Measurements from ENCODE around the gene NFYC.

NFYC gene

DNA sequence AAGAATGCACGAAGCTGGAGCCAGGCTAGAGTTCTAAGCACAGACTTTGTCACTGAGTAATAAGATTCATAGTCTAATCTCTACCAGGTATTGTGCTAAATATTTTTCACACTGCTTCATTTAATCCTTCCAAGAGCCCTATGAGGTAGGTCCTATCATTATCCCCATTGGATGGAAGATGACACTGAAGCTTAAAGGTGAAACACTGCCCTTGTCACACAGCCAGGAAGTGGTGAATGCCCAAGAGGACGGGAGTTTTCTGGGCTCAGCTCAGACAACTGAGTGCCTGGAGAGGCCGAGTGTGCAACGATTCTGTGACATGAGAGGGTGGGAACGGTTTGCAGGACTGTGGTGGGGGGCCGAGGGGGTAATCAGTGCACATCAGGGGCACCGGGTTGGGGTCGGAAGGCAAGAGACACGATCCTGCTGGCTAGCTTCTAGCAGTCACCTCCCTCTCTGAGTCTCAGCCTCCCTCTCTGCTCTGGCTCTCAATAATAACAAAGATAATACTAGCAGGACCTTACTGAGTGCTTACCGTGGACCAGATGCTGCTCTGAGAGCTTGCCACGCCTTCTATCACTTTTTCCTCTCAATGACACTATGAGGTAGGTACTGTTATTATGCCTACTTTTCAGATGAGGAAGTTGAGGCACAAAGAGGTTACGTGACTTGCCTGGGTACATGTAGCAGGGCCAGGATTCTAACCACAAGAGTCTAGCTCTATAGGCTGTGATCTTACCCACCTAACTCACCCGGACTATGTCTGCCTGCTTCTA is 104.5 kb downstream of the NFYC start:
- TF ChIP-seq, protein P1, sequence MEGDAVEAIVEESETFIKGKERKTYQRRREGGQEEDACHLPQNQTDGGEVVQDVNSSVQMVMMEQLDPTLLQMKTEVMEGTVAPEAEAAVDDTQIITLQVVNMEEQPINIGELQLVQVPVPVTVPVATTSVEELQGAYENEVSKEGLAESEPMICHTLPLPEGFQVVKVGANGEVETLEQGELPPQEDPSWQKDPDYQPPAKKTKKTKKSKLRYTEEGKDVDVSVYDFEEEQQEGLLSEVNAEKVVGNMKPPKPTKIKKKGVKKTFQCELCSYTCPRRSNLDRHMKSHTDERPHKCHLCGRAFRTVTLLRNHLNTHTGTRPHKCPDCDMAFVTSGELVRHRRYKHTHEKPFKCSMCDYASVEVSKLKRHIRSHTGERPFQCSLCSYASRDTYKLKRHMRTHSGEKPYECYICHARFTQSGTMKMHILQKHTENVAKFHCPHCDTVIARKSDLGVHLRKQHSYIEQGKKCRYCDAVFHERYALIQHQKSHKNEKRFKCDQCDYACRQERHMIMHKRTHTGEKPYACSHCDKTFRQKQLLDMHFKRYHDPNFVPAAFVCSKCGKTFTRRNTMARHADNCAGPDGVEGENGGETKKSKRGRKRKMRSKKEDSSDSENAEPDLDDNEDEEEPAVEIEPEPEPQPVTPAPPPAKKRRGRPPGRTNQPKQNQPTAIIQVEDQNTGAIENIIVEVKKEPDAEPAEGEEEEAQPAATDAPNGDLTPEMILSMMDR (IDR thresholded peaks at IDR 0.05; ENCODE audit: low read depth, low read length, missing control alignments): no peak
- Histone ChIP-seq H3K27me3 (replicated peaks) (peaks cover 2% of the 10 kb centered on the region), H3K27ac (no peak overlapping the region), H3K36me3 (replicated peaks) (no peaks in the 10 kb centered on the region), H3K4me3 (ENCODE audit: low read depth, low read length) (no peak overlapping the region)
- in situ Hi-C loops (cut with HindIII; ENCODE audit: low pct_ligation_motif_present, low sequenced_read_pairs): no loop called here
- DNase-seq: no peak

DNA sequence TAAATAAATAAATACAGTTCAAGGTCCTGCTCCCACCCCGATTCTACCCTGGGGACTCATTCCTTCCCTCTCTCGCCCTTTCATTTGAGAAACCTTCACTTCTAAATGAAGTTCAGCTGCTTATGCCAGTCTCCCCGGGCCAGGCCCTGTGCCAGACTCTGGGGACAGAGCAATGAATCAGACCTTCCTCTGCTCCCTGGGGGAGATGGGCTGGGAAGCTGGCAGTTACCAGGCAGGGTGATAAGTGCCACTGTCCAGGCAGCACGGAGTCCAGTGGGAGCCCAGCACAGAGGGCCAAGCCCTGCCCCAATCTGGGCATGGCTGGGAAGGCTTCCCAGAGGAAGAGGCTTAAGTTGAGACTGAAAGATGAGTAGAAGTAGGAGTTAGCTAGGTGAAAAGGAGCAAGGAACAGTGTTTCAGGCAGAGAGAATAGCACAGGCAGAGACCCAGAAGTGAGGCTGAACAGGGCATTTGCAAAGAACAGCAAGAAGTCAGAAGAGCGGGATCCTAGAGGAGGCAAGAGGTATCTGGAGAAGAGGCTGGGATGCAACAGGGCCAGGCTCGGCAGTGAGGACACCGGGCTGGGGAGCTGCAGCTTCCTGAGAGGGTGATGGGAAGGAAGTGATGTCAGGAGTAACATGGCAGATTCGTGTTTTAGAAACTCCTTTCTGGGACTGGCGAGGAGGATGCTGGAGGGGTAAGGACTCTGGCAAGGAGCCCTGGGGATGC is 105.6 kb downstream of the NFYC start:
- Histone ChIP-seq H3K4me3 (ENCODE audit: low read depth, low read length) (no peak overlapping the region), H3K27ac (no peak overlapping the region), H3K36me3 (replicated peaks) (no peaks in the 10 kb centered on the region), H3K27me3 (replicated peaks) (peaks cover 2% of the 10 kb centered on the region)
- no peak for DNase-seq
- TF ChIP-seq, protein P1 (IDR thresholded peaks at IDR 0.05; ENCODE audit: low read depth, low read length, missing control alignments): no peak
- in situ Hi-C loops (cut with HindIII; ENCODE audit: low pct_ligation_motif_present, low sequenced_read_pairs): no loop called here

DNA sequence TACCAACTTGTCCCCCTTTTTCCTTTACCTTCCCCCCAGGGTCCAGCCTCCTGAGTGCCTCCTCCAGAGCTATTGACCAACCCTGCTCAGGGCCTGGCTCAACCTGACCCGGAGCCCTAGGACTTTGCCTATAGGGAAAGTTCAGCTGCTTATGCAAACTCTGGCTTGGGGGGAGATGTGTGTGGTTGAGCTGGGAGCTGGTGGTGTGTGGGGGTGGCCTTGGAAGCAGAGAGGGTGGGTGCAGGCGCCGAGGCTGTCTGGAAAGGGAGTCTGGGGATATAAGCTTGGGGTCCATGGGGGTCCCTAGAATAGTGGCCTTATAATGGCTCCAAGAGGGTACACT is 106.1 kb downstream of the NFYC start:
- Histone ChIP-seq H3K27me3 (replicated peaks) (no peaks in the 10 kb centered on the region), H3K36me3 (replicated peaks) (no peaks in the 10 kb centered on the region), H3K27ac (no peak overlapping the region), H3K4me3 (ENCODE audit: low read depth, low read length) (no peak overlapping the region)
- no peak for DNase-seq
- in situ Hi-C loops (cut with HindIII; ENCODE audit: low pct_ligation_motif_present, low sequenced_read_pairs): no loop called here
- TF ChIP-seq, protein P1 (IDR thresholded peaks at IDR 0.05; ENCODE audit: low read depth, low read length, missing control alignments): no peak

DNA sequence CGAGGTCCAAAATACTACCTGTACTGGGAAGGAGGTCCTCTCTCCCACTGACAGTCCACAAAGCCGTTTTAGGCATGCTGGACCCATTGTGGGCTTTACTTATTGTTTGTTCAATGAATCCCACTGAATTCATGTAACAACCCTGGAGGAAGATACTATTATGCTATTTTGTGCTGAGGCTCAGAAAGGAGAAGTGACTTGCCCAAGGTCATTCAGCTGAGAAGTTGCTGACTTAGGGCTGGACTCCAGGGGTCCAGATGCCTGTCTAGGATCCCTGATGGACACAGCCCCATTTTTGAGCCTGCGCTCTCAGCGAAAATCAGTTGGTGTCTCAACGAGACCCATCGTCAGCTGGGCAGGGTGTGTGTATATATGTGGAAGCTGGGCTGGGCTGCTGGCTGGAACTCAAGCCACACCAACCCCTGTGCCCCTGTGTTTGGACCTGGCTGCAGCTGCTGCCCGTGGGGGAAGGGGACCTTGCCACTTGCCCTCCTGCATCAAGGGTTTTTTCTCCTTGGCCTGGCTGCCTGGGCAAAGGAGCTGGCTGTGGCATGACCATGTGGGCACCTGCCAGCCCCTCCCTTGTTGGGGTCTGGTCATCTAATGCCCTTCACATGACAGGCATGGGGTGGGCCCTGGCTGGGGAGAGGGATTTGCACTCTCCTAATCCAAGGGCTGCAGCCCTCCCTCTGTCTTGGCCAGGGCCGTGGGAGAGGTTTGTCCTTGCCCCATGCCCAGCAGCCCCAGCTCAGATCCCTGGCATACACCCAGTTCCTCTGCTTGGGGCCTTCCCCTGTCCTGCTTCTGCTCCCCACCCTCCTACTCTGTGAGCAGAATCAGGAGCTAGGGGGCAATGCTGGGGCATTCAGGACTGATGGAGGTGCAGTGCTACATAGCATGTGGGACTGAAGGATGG is 107.1 kb downstream of the NFYC start:
- TF ChIP-seq, protein P1 (IDR thresholded peaks at IDR 0.05; ENCODE audit: low read depth, low read length, missing control alignments): no peak
- no peaks in the 10 kb centered on the region for H3K36me3 ChIP-seq (replicated peaks)
- no peaks in the 10 kb centered on the region for H3K27me3 ChIP-seq (replicated peaks)
- in situ Hi-C loops (cut with HindIII; ENCODE audit: low pct_ligation_motif_present, low sequenced_read_pairs): no loop called here
- no peak for DNase-seq
- H3K4me3 ChIP-seq (ENCODE audit: low read depth, low read length): no peak overlapping the region
- no peak overlapping the region for H3K27ac ChIP-seq

DNA sequence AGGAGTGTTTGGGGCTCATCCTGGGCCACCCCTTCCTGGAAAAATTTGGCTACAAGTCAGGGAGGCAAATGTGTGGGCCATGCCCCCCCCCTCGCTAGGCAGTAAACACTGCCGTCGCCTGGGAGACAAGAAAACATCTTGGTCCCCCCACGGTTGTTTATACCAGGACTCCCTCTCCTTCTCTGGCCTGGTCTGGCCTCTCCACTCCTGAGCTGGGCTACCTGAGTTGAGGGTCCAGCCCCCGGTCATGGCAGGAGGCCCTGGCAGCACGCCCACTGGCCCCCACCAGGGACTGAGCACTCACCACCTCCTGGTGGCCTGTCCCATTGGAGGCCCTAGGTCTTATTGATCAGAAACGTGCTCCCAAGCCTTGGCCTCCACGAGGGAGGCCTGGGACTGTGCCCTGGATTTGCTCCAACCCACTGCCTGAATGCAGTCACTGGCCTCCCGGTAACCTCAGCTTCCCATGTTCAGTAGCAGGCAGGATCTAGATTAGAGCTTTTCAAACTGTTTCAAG is 107.9 kb downstream of the NFYC start:
- TF ChIP-seq, protein P1 (IDR thresholded peaks at IDR 0.05; ENCODE audit: low read depth, low read length, missing control alignments): no peak
- Histone ChIP-seq H3K36me3 (replicated peaks) (no peaks in the 10 kb centered on the region), H3K27ac (no peak overlapping the region), H3K4me3 (ENCODE audit: low read depth, low read length) (no peak overlapping the region), H3K27me3 (replicated peaks) (no peaks in the 10 kb centered on the region)
- in situ Hi-C loops (cut with HindIII; ENCODE audit: low pct_ligation_motif_present, low sequenced_read_pairs): no loop called here
- peak; percentile 61 for DNase-seq

Data from brain microvascular endothelial cell (primary cell).